ENCODE data around the gene FBXO3. TPM values are rescaled to one million over a fixed set of nuclear protein-coding genes. Genes with fewer than 3 reads are reported as not detected.

FBXO3 gene
- total RNA-seq, 1 experiment from 2014 or later, result 25.5 TPM

- in situ Hi-C loops (cut with HindIII; ENCODE audit: low sequenced_read_pairs), result no loop called here
- DNase-seq (ENCODE audit: low spot score), result peak; percentile 29
Measured at GRCh38 chr11:33773404-33773986, 825 bp downstream of the FBXO3 start.

GRCh38 chr11:33772870-33773269 is 1.4 kb downstream of the FBXO3 start:
- in situ Hi-C loops (cut with HindIII; ENCODE audit: low sequenced_read_pairs), result no loop called here
- no peak for DNase-seq (ENCODE audit: low spot score)

- in situ Hi-C loops (cut with HindIII; ENCODE audit: low sequenced_read_pairs), result no loop called here
- DNase-seq (ENCODE audit: low spot score), result no peak
Measured at GRCh38 chr11:33772300-33772699, 2.0 kb downstream of the FBXO3 start.

GRCh38 chr11:33770236-33770635 is 4.1 kb downstream of the FBXO3 start:
- in situ Hi-C loops (cut with HindIII; ENCODE audit: low sequenced_read_pairs), result no loop called here
- no peak for DNase-seq (ENCODE audit: low spot score)

- DNase-seq (ENCODE audit: low spot score), result no peak
Measured at GRCh38 chr11:33769542-33769941, 4.8 kb downstream of the FBXO3 start.

GRCh38 chr11:33767624-33768023 is 6.7 kb downstream of the FBXO3 start:
- in situ Hi-C loops (cut with HindIII; ENCODE audit: low sequenced_read_pairs), result no loop called here
- no peak for DNase-seq (ENCODE audit: low spot score)

More at GRCh38 chr11:33769542-33769941, 4.8 kb downstream of the FBXO3 start:
- in situ Hi-C loops (cut with HindIII; ENCODE audit: low sequenced_read_pairs), result no loop called here

- in situ Hi-C loops (cut with HindIII; ENCODE audit: low sequenced_read_pairs), result no loop called here
- DNase-seq (ENCODE audit: low spot score), result no peak
Measured at GRCh38 chr11:33766085-33766484, 8.2 kb downstream of the FBXO3 start.

- no peak for DNase-seq (ENCODE audit: low spot score)
- in situ Hi-C loops (cut with HindIII; ENCODE audit: low sequenced_read_pairs), result no loop called here
Measured at GRCh38 chr11:33761471-33761870, 12.8 kb downstream of the FBXO3 start.

GRCh38 chr11:33753304-33753967 is 20.9 kb downstream of the FBXO3 start:
- no peak for DNase-seq (ENCODE audit: low spot score)
- in situ Hi-C loops (cut with HindIII; ENCODE audit: low sequenced_read_pairs), result no loop called here

- peak; percentile 57 for DNase-seq (ENCODE audit: low spot score)
- in situ Hi-C loops (cut with HindIII; ENCODE audit: low sequenced_read_pairs), result no loop called here
Measured at GRCh38 chr11:33751878-33752277, 22.4 kb downstream of the FBXO3 start.

GRCh38 chr11:33747979-33748378 is 26.3 kb downstream of the FBXO3 start:
- in situ Hi-C loops (cut with HindIII; ENCODE audit: low sequenced_read_pairs), result no loop called here
- DNase-seq (ENCODE audit: low spot score), result no peak

GRCh38 chr11:33743291-33743690 is 31.0 kb downstream of the FBXO3 start:
- in situ Hi-C loops (cut with HindIII; ENCODE audit: low sequenced_read_pairs), result no loop called here
- DNase-seq (ENCODE audit: low spot score), result no peak

- in situ Hi-C loops (cut with HindIII; ENCODE audit: low sequenced_read_pairs), result no loop called here
- DNase-seq (ENCODE audit: low spot score), result peak; percentile 43
Measured at GRCh38 chr11:33742249-33742851, 32.0 kb downstream of the FBXO3 start.

GRCh38 chr11:33741806-33742205 is 32.5 kb downstream of the FBXO3 start:
- no peak for DNase-seq (ENCODE audit: low spot score)
- in situ Hi-C loops (cut with HindIII; ENCODE audit: low sequenced_read_pairs), result no loop called here

GRCh38 chr11:33737362-33737821 is 36.9 kb downstream of the FBXO3 start:
- DNase-seq (ENCODE audit: low spot score), result no peak
- in situ Hi-C loops (cut with HindIII; ENCODE audit: low sequenced_read_pairs), result no loop called here

- DNase-seq (ENCODE audit: low spot score), result peak; percentile 96
- in situ Hi-C loops (cut with HindIII; ENCODE audit: low sequenced_read_pairs), result no loop called here
Measured at GRCh38 chr11:33736148-33736812, 38.0 kb downstream of the FBXO3 start, which contains the start of gene CD59. Gene CD59, minus strand, starts transcription at chr11:33736423. Its CDS starts 13,978 bp downstream, at chr11:33722445.

GRCh38 chr11:33735271-33736147 is 38.8 kb downstream of the FBXO3 start:
- peak; percentile 54 for DNase-seq (ENCODE audit: low spot score)
- in situ Hi-C loops (cut with HindIII; ENCODE audit: low sequenced_read_pairs), result no loop called here

GRCh38 chr11:33734441-33735270 is 39.7 kb downstream of the FBXO3 start:
- peak; percentile 81 for DNase-seq (ENCODE audit: low spot score)
- in situ Hi-C loops (cut with HindIII; ENCODE audit: low sequenced_read_pairs), result no loop called here
